NCI-H2227 treated with DMSO at 0.1 percent for 48 hours (cell line): ENCODE measurements around the gene WDR76.
"Not testable (repeated sequence)": the region's sequence is repeated elsewhere in the genome, so short reads cannot be mapped to it uniquely, and the experiment has no call there.

Source experiments
- DNase-seq: peaks from one replicate; lab custom pipeline; 2025; lab: John Stamatoyannopoulos, UW

WDR76 gene

GRCh38 chr15:43826508-43827341 is at the start of gene WDR76:
Gene WDR76 (plus strand): TSS chr15:43827002. CDS start chr15:43827033, 31 bp downstream.
- DNase-seq: peak; percentile 74

GRCh38 chr15:43777267-43777914 is 49.4 kb upstream of the WDR76 start:
- DNase-seq: peak; percentile 63

GRCh38 chr15:43779016-43779415 is 47.8 kb upstream of the WDR76 start:
- no peak for DNase-seq

- DNase-seq: no peak
Measured at GRCh38 chr15:43789409-43789808, 37.4 kb upstream of the WDR76 start.

- DNase-seq: peak; percentile 92
Measured at GRCh38 chr15:43791993-43792760, 34.6 kb upstream of the WDR76 start, which contains the start of gene SERF2. Gene SERF2 (plus strand): TSS chr15:43792320. CDS start chr15:43792377, 57 bp downstream.

GRCh38 chr15:43792761-43793476 is 33.9 kb upstream of the WDR76 start:
- no peak for DNase-seq

GRCh38 chr15:43793647-43794046 is 33.2 kb upstream of the WDR76 start:
- DNase-seq: no peak

- no peak for DNase-seq
Measured at GRCh38 chr15:43794269-43795037, 32.3 kb upstream of the WDR76 start.

GRCh38 chr15:43795197-43795596 is 31.6 kb upstream of the WDR76 start:
- DNase-seq: no peak

GRCh38 chr15:43795997-43796396 is 30.8 kb upstream of the WDR76 start:
- no peak for DNase-seq

- DNase-seq: no peak
Measured at GRCh38 chr15:43796566-43796965, 30.2 kb upstream of the WDR76 start.

GRCh38 chr15:43799209-43799944 is 27.4 kb upstream of the WDR76 start:
- no peak for DNase-seq

- no peak for DNase-seq
Measured at GRCh38 chr15:43799945-43800285, 26.9 kb upstream of the WDR76 start, which contains the start of gene SERINC4. Gene SERINC4 (minus strand): TSS chr15:43800220. CDS start chr15:43799986, 234 bp downstream.

GRCh38 chr15:43800286-43801141 is 26.3 kb upstream of the WDR76 start, which contains the start of gene HYPK:
Gene HYPK (plus strand): TSS chr15:43800599. CDS start chr15:43800623, 24 bp downstream.
- DNase-seq: peak; percentile 74

- not testable (repeated sequence) for DNase-seq
Measured at GRCh38 chr15:43802676-43803075, 24.1 kb upstream of the WDR76 start.

- no peak for DNase-seq
Measured at GRCh38 chr15:43808435-43808950, 18.3 kb upstream of the WDR76 start.

- no peak for DNase-seq
Measured at GRCh38 chr15:43808960-43809678, 17.7 kb upstream of the WDR76 start.

GRCh38 chr15:43815064-43815463 is 11.7 kb upstream of the WDR76 start:
- not testable (repeated sequence) for DNase-seq
